Activated CD4-positive, alpha-beta memory T cell treated with anti-CD3 and anti-CD28 coated beads for 36 hours (primary cell): Measurements from ENCODE around the gene POLR1G. TPM values are rescaled to one million over a fixed set of nuclear protein-coding genes. Genes with fewer than 3 reads are reported as not detected.
A peak's percentile ranks its signal among the peaks of the same experiment; 100 is the strongest.
"Not testable (repeated sequence)": the region's sequence is repeated elsewhere in the genome, so short reads cannot be mapped to it uniquely, and the experiment has no call there.

ENCODE experiments used
- CTCF ChIA-PET: fragments of 350-600 bp; sonication (Branson Sonifier 250); formaldehyde crosslinking; loops from one replicate; lab custom pipeline; 2021; ENCODE audit warnings: antibody characterized with exemption, inconsistent platforms; lab: Charles Lee
- POLR2A ChIA-PET: fragments of 350-600 bp; sonication (Branson Sonifier 250); formaldehyde crosslinking; loops from one replicate; lab custom pipeline; 2021; ENCODE audit warnings: antibody characterized with exemption; lab: Charles Lee
- DNase-seq: peaks from one replicate; pipeline ENCODE4 v3.0.0-alpha.2; 2020
- H3K27ac Mint-ChIP-seq: one replicate; pipeline ENCODE4 v1.8.0; 2021; ENCODE audit warnings: mixed read lengths
- H3K27me3 Mint-ChIP-seq: one replicate; pipeline ENCODE4 v1.8.0; 2021; ENCODE audit warnings: mixed read lengths
- H3K36me3 Mint-ChIP-seq: one replicate; pipeline ENCODE4 v1.8.0; 2021; ENCODE audit warnings: mixed read lengths
- H3K4me1 Mint-ChIP-seq: one replicate; pipeline ENCODE4 v1.8.0; 2021; ENCODE audit warnings: low read depth, mixed read lengths
- H3K4me3 Mint-ChIP-seq: one replicate; pipeline ENCODE4 v1.8.0; 2021; ENCODE audit warnings: mild to moderate bottlenecking, mixed read lengths
- H3K9me3 Mint-ChIP-seq: one replicate; pipeline ENCODE4 v1.8.0; 2021; ENCODE audit warnings: mixed read lengths
- intact Hi-C: fragments of 100-400 bp; cut with micrococcal nuclease; formaldehyde crosslinking; loops from one replicate; pipeline ENCODE4 v1.15.1; 2023
- total RNA-seq, 2 experiments: library from RNA; stranded (reverse); gene quantifications; one replicate each; pipeline ENCODE4 v1.2.3, GENCODE V29; 2021

POLR1G gene
- total RNA-seq, 2 experiments from 2014 or later = 11.1 to 12.6 TPM

- ChIA-PET CTCF (interaction anchor here (0.6 to 4.6 kb wide), 12 partner anchors 8 to 97 kb away, joined by 3 to 36 read pairs (median 5); no protein-coding TSS in a partner anchor), POLR2A (interaction anchor here (0.6 kb wide), 1 partner anchor 54 kb away, joined by 3 read pairs; no protein-coding TSS in a partner anchor)
- no peak overlapping the region for H3K4me3 Mint-ChIP-seq
- peaks cover 30% of the 10 kb centered on the region for H3K4me1 Mint-ChIP-seq
- H3K36me3 Mint-ChIP-seq = no peaks in the 10 kb centered on the region
- intact Hi-C loops = no loop called here
- DNase-seq = peak; percentile 33
- peaks cover 42% of the 10 kb centered on the region for H3K27me3 Mint-ChIP-seq
- no peak overlapping the region for H3K27ac Mint-ChIP-seq
- no peaks in the 10 kb centered on the region for H3K9me3 Mint-ChIP-seq
These were observed 4.0 kb upstream of the POLR1G start for GRCh38 chr19:45402298-45403061.

- CTCF ChIA-PET = interaction anchor here (1.0 to 4.6 kb wide), 9 partner anchors 9 to 96 kb away, joined by 3 to 36 read pairs (median 5); no protein-coding TSS in a partner anchor
- H3K4me1 Mint-ChIP-seq = peaks cover 38% of the 10 kb centered on the region
- H3K27ac Mint-ChIP-seq = no peak overlapping the region
- H3K4me3 Mint-ChIP-seq = no peak overlapping the region
- peaks cover 38% of the 10 kb centered on the region for H3K27me3 Mint-ChIP-seq
- H3K36me3 Mint-ChIP-seq = no peaks in the 10 kb centered on the region
- POLR2A ChIA-PET = interaction anchor here (0.6 kb wide), 1 partner anchor 53 kb away, joined by 3 read pairs; no protein-coding TSS in a partner anchor
- intact Hi-C loops = no loop called here
- no peaks in the 10 kb centered on the region for H3K9me3 Mint-ChIP-seq
- DNase-seq = no peak
These were observed 3.2 kb upstream of the POLR1G start for GRCh38 chr19:45403272-45403671.

- ChIA-PET CTCF (interaction anchor here (0.7 to 4.2 kb wide), 9 partner anchors 10 to 82 kb away, joined by 3 to 36 read pairs (median 4); no protein-coding TSS in a partner anchor), POLR2A (interaction anchor here (1.2 kb wide), 1 partner anchor 64 kb away, joined by 4 read pairs; the partner anchor contains the start of gene FOSB)
- Mint-ChIP-seq H3K36me3 (peaks cover 6% of the 10 kb centered on the region), H3K9me3 (no peaks in the 10 kb centered on the region), H3K4me1 (peaks cover 39% of the 10 kb centered on the region), H3K27ac (no peak overlapping the region), H3K4me3 (peak overlapping the region; percentile 94), H3K27me3 (peaks cover 32% of the 10 kb centered on the region)
- peak; percentile 79 for DNase-seq
- intact Hi-C loops = no loop called here
These were observed 2.5 kb upstream of the POLR1G start for GRCh38 chr19:45403781-45404556.

GRCh38 chr19:45404557-45405434, 1.6 kb upstream of the POLR1G start, which contains the start of gene PPP1R13L:
Gene PPP1R13L, minus strand, starts transcription at chr19:45405069. Its CDS starts 6,751 bp downstream, at chr19:45398318.
- peaks cover 32% of the 10 kb centered on the region for H3K27me3 Mint-ChIP-seq
- H3K27ac Mint-ChIP-seq = peak within 1 kb of the TSS; percentile 84
- DNase-seq = peak; percentile 78
- H3K4me1 Mint-ChIP-seq = peaks cover 39% of the 10 kb centered on the region
- CTCF ChIA-PET = interaction anchor here (0.7 to 4.2 kb wide), 8 partner anchors 11 to 81 kb away, joined by 3 to 36 read pairs (median 4); no protein-coding TSS in a partner anchor
- POLR2A ChIA-PET = interaction anchor here (1.2 kb wide), 1 partner anchor 63 kb away, joined by 4 read pairs; the partner anchor contains the start of gene FOSB
- H3K9me3 Mint-ChIP-seq = no peaks in the 10 kb centered on the region
- intact Hi-C loops = loop anchor here (1.0 kb wide), 2 partner anchors 34 to 74 kb away; partner anchors contain the start of gene ERCC2
- peaks cover 9% of the 10 kb centered on the region for H3K36me3 Mint-ChIP-seq
- peak within 1 kb of the TSS; percentile 94 for H3K4me3 Mint-ChIP-seq

GRCh38 chr19:45405435-45406225, 814 bp upstream of the POLR1G start:
- ChIA-PET CTCF (interaction anchor here (0.6 to 4.2 kb wide), 3 partner anchors 73 to 100 kb away, joined by 3 to 36 read pairs (median 3); no protein-coding TSS in a partner anchor), POLR2A (interaction anchor here (0.7 to 1.0 kb wide), 4 partner anchors 9 to 73 kb away, joined by 3 to 4 read pairs (median 3); partner anchors contain the start of gene FOSB)
- intact Hi-C loops = loop anchor here (1.0 kb wide), 3 partner anchors 18 to 73 kb away; partner anchors contain the start of genes ERCC1 and ERCC2

GRCh38 chr19:45407091-45407375, 589 bp downstream of the POLR1G start:
- H3K4me1 Mint-ChIP-seq = peaks cover 39% of the 10 kb centered on the region
- H3K27ac Mint-ChIP-seq = peak overlapping the region; percentile 19
- no peak for DNase-seq
- intact Hi-C loops = no loop called here
- H3K27me3 Mint-ChIP-seq = peaks cover 26% of the 10 kb centered on the region
- peaks cover 12% of the 10 kb centered on the region for H3K36me3 Mint-ChIP-seq
- H3K9me3 Mint-ChIP-seq = no peaks in the 10 kb centered on the region
- POLR2A ChIA-PET = interaction anchor here (1.0 kb wide), 1 partner anchor 13 kb away, joined by 4 read pairs; no protein-coding TSS in a partner anchor
- CTCF ChIA-PET = interaction anchor here (0.7 to 1.2 kb wide), 3 partner anchors 72 to 151 kb away, joined by 3 to 7 read pairs (median 3); no protein-coding TSS in a partner anchor
- peak overlapping the region; percentile 94 for H3K4me3 Mint-ChIP-seq

More at GRCh38 chr19:45405435-45406225, 814 bp upstream of the POLR1G start:
- peak overlapping the region; percentile 94 for H3K4me3 Mint-ChIP-seq
- H3K4me1 Mint-ChIP-seq = peaks cover 39% of the 10 kb centered on the region
- no peaks in the 10 kb centered on the region for H3K9me3 Mint-ChIP-seq
- peaks cover 26% of the 10 kb centered on the region for H3K27me3 Mint-ChIP-seq
- H3K36me3 Mint-ChIP-seq = peaks cover 11% of the 10 kb centered on the region
- peak overlapping the region; percentile 84 for H3K27ac Mint-ChIP-seq
- peak; percentile 89 for DNase-seq

- not testable (repeated sequence) for H3K27ac Mint-ChIP-seq
- CTCF ChIA-PET = interaction anchor here (0.7 to 1.2 kb wide), 3 partner anchors 71 to 151 kb away, joined by 3 to 7 read pairs (median 3); no protein-coding TSS in a partner anchor
These were observed 1.1 kb downstream of the POLR1G start for GRCh38 chr19:45407585-45407984.

GRCh38 chr19:45408121-45408520, 1.7 kb downstream of the POLR1G start:
- ChIA-PET CTCF (interaction anchor here (1.0 to 1.2 kb wide), 2 partner anchors 71 to 150 kb away, joined by 3 to 7 read pairs; no protein-coding TSS in a partner anchor), POLR2A (interaction anchor here (1.4 kb wide), 1 partner anchor 176 kb away, joined by 3 read pairs; no protein-coding TSS in a partner anchor)
- H3K9me3 Mint-ChIP-seq = no peaks in the 10 kb centered on the region
- H3K4me1 Mint-ChIP-seq = peaks cover 39% of the 10 kb centered on the region
- no peak for DNase-seq
- peaks cover 17% of the 10 kb centered on the region for H3K36me3 Mint-ChIP-seq
- intact Hi-C loops = no loop called here
- H3K4me3 Mint-ChIP-seq = peak overlapping the region; percentile 30
- peaks cover 18% of the 10 kb centered on the region for H3K27me3 Mint-ChIP-seq
- H3K27ac Mint-ChIP-seq = no peak overlapping the region

More at GRCh38 chr19:45407585-45407984, 1.1 kb downstream of the POLR1G start:
- DNase-seq, H3K9me3 Mint-ChIP-seq, intact Hi-C loops: not testable (repeated sequence)
- H3K27me3 Mint-ChIP-seq = peaks cover 23% of the 10 kb centered on the region
- POLR2A ChIA-PET = interaction anchor here (1.0 to 1.4 kb wide), 2 partner anchors 13 to 176 kb away, joined by 3 to 4 read pairs; no protein-coding TSS in a partner anchor
- H3K4me1 Mint-ChIP-seq = peaks cover 39% of the 10 kb centered on the region
- peak overlapping the region; percentile 94 for H3K4me3 Mint-ChIP-seq
- peaks cover 14% of the 10 kb centered on the region for H3K36me3 Mint-ChIP-seq

GRCh38 chr19:45408830-45409556, 2.5 kb downstream of the POLR1G start:
- Mint-ChIP-seq H3K27me3 (peaks cover 9% of the 10 kb centered on the region), H3K36me3 (peaks cover 25% of the 10 kb centered on the region), H3K4me1 (peaks cover 34% of the 10 kb centered on the region), H3K27ac (no peak overlapping the region), H3K4me3 (no peak overlapping the region), H3K9me3 (no peaks in the 10 kb centered on the region)
- DNase-seq = no peak
- POLR2A ChIA-PET = interaction anchor here (1.4 kb wide), 1 partner anchor 175 kb away, joined by 3 read pairs; no protein-coding TSS in a partner anchor
- CTCF ChIA-PET = interaction anchor here (0.6 to 1.2 kb wide), 3 partner anchors 30 to 76 kb away, joined by 3 to 6 read pairs (median 4); no protein-coding TSS in a partner anchor
- intact Hi-C loops = no loop called here
